HepG2 (cell line): ENCODE results near the gene KRCC1. TPM values are rescaled to one million over a fixed set of nuclear protein-coding genes. Genes with fewer than 3 reads are reported as not detected.

ENCODE experiments used
- AFF4 ChIP-seq: sonication (generic); formaldehyde crosslinking; IDR thresholded peaks from 2 replicates; pipeline ENCODE4 v1.4.0; 2020; ENCODE audit warnings: missing genetic modification reagents
- ATF7-NPFF ChIP-seq: sonication (generic); formaldehyde crosslinking; IDR thresholded peaks from 2 replicates; pipeline ENCODE4 v1.8.1; 2023; ENCODE audit warnings: mild to moderate bottlenecking, low read depth, missing genetic modification reagents, moderate library complexity
- FOSL2 ChIP-seq: sonication (generic); formaldehyde crosslinking; IDR thresholded peaks from 2 replicates; pipeline ENCODE4 v1.4.0; 2020; ENCODE audit warnings: missing genetic modification reagents
- HMGXB4 ChIP-seq, 2 experiments: sonication (generic) in 1 of 2; formaldehyde crosslinking in 1 of 2; IDR thresholded peaks; 2 replicates each; pipeline versions ENCODE4 v1.4.0 to v1.6.1; 2018 to 2020; ENCODE audit warnings: missing genetic modification reagents in 2 of 2, borderline replicate concordance in 1 of 2, low read depth in 1 of 2, mild to moderate bottlenecking in 1 of 2, missing biosample characterization in 1 of 2
- PRDM15 ChIP-seq: sonication (generic); formaldehyde crosslinking; IDR thresholded peaks from 2 replicates; pipeline ENCODE4 v1.4.0; 2020; ENCODE audit warnings: missing genetic modification reagents
- RFXANK ChIP-seq: IDR thresholded peaks from 2 replicates; pipeline ENCODE4 v1.6.1; 2016
- RFXAP ChIP-seq: sonication (generic); formaldehyde crosslinking; IDR thresholded peaks from 2 replicates; pipeline ENCODE4 v1.4.0; 2020; ENCODE audit warnings: missing genetic modification reagents, borderline replicate concordance
- ZNF275 ChIP-seq: sonication (generic); formaldehyde crosslinking; IDR thresholded peaks from 2 replicates; pipeline ENCODE4 v1.8.0; 2022; ENCODE audit warnings: missing genetic modification reagents, mild to moderate bottlenecking, inconsistent platforms, borderline replicate concordance
- ZNF703 ChIP-seq: sonication (generic); formaldehyde crosslinking; IDR thresholded peaks from 2 replicates; pipeline ENCODE4 v1.5.1; 2020; ENCODE audit warnings: missing genetic modification reagents, mild to moderate bottlenecking, moderate library complexity, borderline replicate concordance
- polyA plus RNA-seq, 8 experiments: library from polyadenylated mRNA; depleted of rRNA in 3 of 8; stranded (reverse) in 7 of 8; unstranded in 1 of 8; fragments of >200 nt; fragmentation: Illumina TruSeq in 4 of 8; extraction: Trizol in 4 of 8; gene quantifications; 2 replicates each; pipeline versions ENCODE4 v1.2.1 to v1.2.3, GENCODE V29; 2011 to 2016; ENCODE audit warnings: low read depth in 4 of 8, missing spikeins in 1 of 8, mixed read lengths in 1 of 8; ENCODE audit not compliant: insufficient read depth in 1 of 8
- total RNA-seq, 5 experiments: library from RNA; depleted of rRNA; stranded (reverse); fragments of >200 nt; fragmentation: Illumina TruSeq; extraction: Trizol; gene quantifications; 2 replicates each; pipeline ENCODE4 v1.2.3, GENCODE V29; 2016; ENCODE audit warnings: low read depth in 1 of 5

KRCC1 gene
- total and polyA plus RNA-seq, 2 of the 13 experiments (the other 11 are each of a cell fraction or from before 2014, with no cell fraction given), result 6.5 to 7.7 TPM

GRCh38 chr2:88016086-88016959 lies 39.3 kb downstream of the KRCC1 start, which contains the start of gene RNU2-63P (continued):
- TF ChIP-seq AFF4 (peak; percentile 95), HMGXB4 (CRISPR knock-in tag; IDR thresholded peaks at IDR 0.05; ENCODE audit: borderline replicate concordance in 1 of 2, low read depth in 1 of 2) (no peak; a peak in 2 of 4 replicates), PRDM15 (CRISPR knock-in tag) (0 out of 2 replicates have a peak, but pooled peaks have one; percentile 28), RFXAP (CRISPR knock-in tag) (peak; percentile 75; the same call in 1 of the 2 replicates), ATF7-NPFF (CRISPR knock-in tag) (peak; percentile 79; the same call in 1 of the 2 replicates), ZNF703 (CRISPR knock-in tag) (peak; percentile 46; the same call in 1 of the 2 replicates), RFXANK (peak; percentile 94), FOSL2 (CRISPR knock-in tag) (peak; percentile 40), ZNF275 (peak; percentile 62; the same call in 1 of the 2 replicates)
